Right lobe of liver (tissue), 5 donors: ENCODE data around the gene ANKRD37. TPM values are rescaled to one million over a fixed set of nuclear protein-coding genes. Genes with fewer than 3 reads are reported as not detected.

Experiments
- small RNA-seq, 2 experiments: library from RNA; depleted of rRNA; stranded (forward); fragments of <200 nt; gene quantifications; one replicate each; pipeline ENCODE3, GENCODE V24; 2016
- total RNA-seq, 6 experiments: library from RNA; depleted of rRNA in 2 of 6; stranded (reverse); fragments of >200 nt in 2 of 6; fragmentation: NEBNext Ultra II Directional in 3 of 6; extraction: Animal tissue kit (Norgen Biotek cat#: 25700) in 3 of 6; gene quantifications; one replicate each; pipeline versions ENCODE4 v1.1.0 to v1.2.4, GENCODE V29; 2016 to 2023
- donor health status: DM: no; HTN: no; CAD: no.
- donor health status: DM: no; HTN: no; CAD: no.
- donor health status: DM: no; HTN: yes; CAD: no.
- donor health status: DM: no; HTN: yes; CAD: no.

The ANKRD37 gene
- total RNA-seq, 6 experiments from 2014 or later: 3.9 to 19.0 (median 6.0) TPM

Small RNA genes lying within 50 kb of the gene (small RNA-seq; reads per million reads assigned to genes)
- 0 reads per million in 2 experiments for gene RF00019

Other genes with a start within 250 kb of the ANKRD37 start
- 10 to 100 TPM; 11.7 to 25.6 (median 20.5) TPM for gene CFAP97, start 192.8 kb upstream of the ANKRD37 start, total RNA-seq
- 10 to 100 TPM in 4 of 6 experiments, 1 to 10 TPM in 2; 8.0 to 13.0 (median 10.5) TPM for gene SNX25, start 187.2 kb upstream of the ANKRD37 start, total RNA-seq
- under 1 TPM; 0.19 to 0.37 (median 0.27) TPM for gene LRP2BP, start 917 bp upstream of the ANKRD37 start, total RNA-seq
- gene UFSP2, start 29.1 kb downstream of the ANKRD37 start, total RNA-seq: 10 to 100 TPM; 12.8 to 17.6 (median 14.0) TPM
- gene CCDC110, start 74.9 kb downstream of the ANKRD37 start, total RNA-seq: 1 to 10 TPM in 1 of 6 experiments, under 1 TPM in 5; 0.39 to 1.4 (median 0.46) TPM
- 10 to 100 TPM in 2 of 6 experiments, 1 to 10 TPM in 4; 1.8 to 23.7 (median 6.1) TPM for gene PDLIM3, start 138.7 kb downstream of the ANKRD37 start, total RNA-seq